B cell (primary cell): Measurements from ENCODE around the gene KLHDC7B. TPM values are rescaled to one million over a fixed set of nuclear protein-coding genes. Genes with fewer than 3 reads are reported as not detected.

Experiments
- ATAC-seq: fragments of 200-7000 bp; cut with Tn5 transposase; one replicate; pipeline ENCODE4 v1.10.0; 2021; ENCODE audit warnings: low read depth, mild to moderate bottlenecking, moderate number of reproducible peaks, moderate library complexity
- CTCF ChIA-PET: fragments of 350-600 bp; sonication (Branson Sonifier 250); formaldehyde crosslinking; loops from one replicate; lab custom pipeline; 2021; ENCODE audit warnings: antibody characterized with exemption, inconsistent platforms; lab: Charles Lee
- POLR2A ChIA-PET: fragments of 350-600 bp; sonication (Branson Sonifier 250); formaldehyde crosslinking; loops from one replicate; lab custom pipeline; 2021; ENCODE audit warnings: antibody characterized with exemption; lab: Charles Lee
- DNase-seq: peaks from one replicate; pipeline ENCODE4 v3.0.0; 2013
- H2AFZ ChIP-seq: 2 replicates; pipeline ENCODE4 v1.6.1; 2012; ENCODE audit warnings: mild to moderate bottlenecking, low read depth, low read length; ENCODE audit not compliant: insufficient read depth, poor library complexity, severe bottlenecking
- H3K27ac ChIP-seq, 2 donors: 1 replicate in 1 of 2; 2 replicates in 1 of 2; pipeline ENCODE4 v1.5.1; 2012 to 2013; ENCODE audit warnings: low read length in 2 of 2, mild to moderate bottlenecking in 2 of 2, moderate library complexity in 1 of 2
- H3K27me3 ChIP-seq, 4 experiments: fragments of 200-600 bp in 1 of 4; sonication (generic) in 1 of 4; replicated peaks in 1 of 4; 1 replicate in 2 of 4; 2 replicates in 2 of 4; pipeline versions ENCODE4 v1.6.1 to v1.7.0; 2013 to 2016; ENCODE audit warnings: low read length in 3 of 4, mild to moderate bottlenecking in 2 of 4, mixed read lengths in 1 of 4, moderate library complexity in 1 of 4; ENCODE audit not compliant: insufficient read depth in 4 of 4, control insufficient read depth in 3 of 4; ENCODE audit errors: control extremely low read depth in 1 of 4
- H3K36me3 ChIP-seq, 2 experiments: replicated peaks in 1 of 2; 1 replicate in 1 of 2; 2 replicates in 1 of 2; pipeline versions ENCODE4 v1.6.1 to v1.7.1; 2013; ENCODE audit warnings: low read length in 1 of 2; ENCODE audit not compliant: insufficient read depth in 2 of 2, control insufficient read depth in 1 of 2; ENCODE audit errors: control extremely low read depth in 1 of 2, extremely low read depth in 1 of 2
- H3K4me1 ChIP-seq, 2 donors: fragments of 200-600 bp in 1 of 2; sonication (generic) in 1 of 2; 1 replicate in 1 of 2; 2 replicates in 1 of 2; pipeline versions ENCODE4 v1.5.1 to v1.6.1; 2013 to 2017; ENCODE audit warnings: low read length in 2 of 2; ENCODE audit not compliant: control insufficient read depth in 2 of 2, insufficient read depth in 2 of 2
- H3K4me2 ChIP-seq: replicated peaks from 2 replicates; pipeline ENCODE3; 2012; ENCODE audit warnings: mild to moderate bottlenecking, low read depth, low read length; ENCODE audit not compliant: poor library complexity, severe bottlenecking
- H3K4me3 ChIP-seq, 5 experiments: fragments of 200-600 bp in 1 of 5; sonication (generic) in 1 of 5; 1 replicate in 3 of 5; 2 replicates in 2 of 5; pipeline versions ENCODE4 v1.5.1 to v1.7.0; 2011 to 2016; ENCODE audit warnings: low read length in 4 of 5, mild to moderate bottlenecking in 4 of 5, low read depth in 2 of 5, control low read depth in 1 of 5, moderate library complexity in 1 of 5; ENCODE audit not compliant: insufficient read depth in 1 of 5; ENCODE audit errors: control extremely low read depth in 1 of 5, extremely low read depth in 1 of 5
- H3K79me2 ChIP-seq: fragments of 200-600 bp; sonication (generic); one replicate; pipeline ENCODE4 v1.6.0; 2016; ENCODE audit warnings: low read length; ENCODE audit not compliant: control insufficient read depth, insufficient read depth
- H3K9ac ChIP-seq: fragments of 200-600 bp; sonication (generic); 2 replicates; pipeline ENCODE4 v1.6.1; 2017; ENCODE audit warnings: mild to moderate bottlenecking, low read length, moderate library complexity
- H3K9me3 ChIP-seq, 3 donors: one replicate each; pipeline versions ENCODE4 v1.6.1 to v1.7.1; 2013; ENCODE audit warnings: low read length in 2 of 3; ENCODE audit not compliant: control insufficient read depth in 2 of 3, insufficient read depth in 1 of 3; ENCODE audit errors: control extremely low read depth in 1 of 3
- H4K20me1 ChIP-seq: 2 replicates; pipeline ENCODE4 v1.6.0; 2012; ENCODE audit warnings: mild to moderate bottlenecking, low read length; ENCODE audit not compliant: insufficient read depth, control insufficient read depth, poor library complexity, severe bottlenecking
- H3K27ac Mint-ChIP-seq: one replicate; pipeline ENCODE4 v1.8.0; 2021; ENCODE audit warnings: mixed read lengths
- H3K27me3 Mint-ChIP-seq: one replicate; pipeline ENCODE4 v1.8.0; 2021; ENCODE audit warnings: mixed read lengths
- H3K4me1 Mint-ChIP-seq: one replicate; pipeline ENCODE4 v1.8.0; 2021; ENCODE audit warnings: mixed read lengths
- H3K4me3 Mint-ChIP-seq: one replicate; pipeline ENCODE4 v1.8.0; 2021; ENCODE audit warnings: mixed read lengths
- H3K9me3 Mint-ChIP-seq: one replicate; pipeline ENCODE4 v1.8.0; 2022; ENCODE audit warnings: mixed read lengths; ENCODE audit not compliant: insufficient read depth
- CTCF ChIP-seq: fragments of 200-600 bp; IDR thresholded peaks from one replicate; pipeline ENCODE4 v1.8.0; 2022; ENCODE audit warnings: antibody characterized with exemption, mild to moderate bottlenecking
- EZH2 ChIP-seq: IDR thresholded peaks from 2 replicates; pipeline ENCODE4 v1.6.1; 2012; ENCODE audit warnings: borderline replicate concordance, low read depth, mild to moderate bottlenecking, moderate library complexity, low read length; ENCODE audit not compliant: insufficient read depth, poor library complexity, severe bottlenecking
- WGBS: methylation state at CpG from one replicate; pipeline ENCODE4 v1.1.5; 2013; ENCODE audit warnings: missing lambda C conversion rate; ENCODE audit not compliant: insufficient coverage; 5-methylcytosine and 5-hydroxymethylcytosine counted together
- intact Hi-C: fragments of 100-400 bp; cut with micrococcal nuclease; formaldehyde crosslinking; loops from one replicate; pipeline ENCODE4 v1.10.0; 2022
- polyA plus RNA-seq: library from polyadenylated mRNA; depleted of rRNA; stranded (reverse); fragments of >200 nt; gene quantifications from 2 replicates; pipeline ENCODE4 v1.2.3, GENCODE V29; 2012
- total RNA-seq, 2 donors: library from RNA; stranded (reverse); fragments of 120-200 nt in 1 of 2; gene quantifications; 1 replicate in 1 of 2; 2 replicates in 1 of 2; pipeline versions ENCODE4 v1.2.3 to v1.2.4, GENCODE V29; 2013 to 2022

Gene KLHDC7B
- total and polyA plus RNA-seq, 2 donors (not counting 1 experiment from before 2014, with no cell fraction given) = 1.8 to 6.2 TPM

- Mint-ChIP-seq H3K4me1 (peaks cover 26% of the 10 kb centered on the region), H3K27ac (no peak overlapping the region), H3K9me3 (no peaks in the 10 kb centered on the region), H3K4me3 (no peak overlapping the region), H3K27me3 (no peaks in the 10 kb centered on the region)
- Histone ChIP-seq H3K79me2 (peaks cover 36% of the 10 kb centered on the region), H3K4me1 (peaks cover 19 to 29% of the 10 kb centered on the region in 2 donors), H3K36me3 (peaks cover 0 to 32% of the 10 kb centered on the region in 2 experiments), H3K4me2 (no peak overlapping the region), H3K9me3 (no peaks in the 10 kb centered on the region), H2AFZ (no peak overlapping the region), H3K27me3 (no peaks in the 10 kb centered on the region), H3K27ac (no peak overlapping the region), H3K9ac (no peak overlapping the region), H4K20me1 (peaks cover 30% of the 10 kb centered on the region), H3K4me3 (no peak overlapping the region)
- no peak for TF ChIP-seq EZH2
- no peak for TF ChIP-seq CTCF
- 95% methylated on average over 37 of the region's 44 CpGs for WGBS
- CTCF ChIA-PET = interaction anchor here (0.5 to 0.9 kb wide), 2 partner anchors 78 to 150 kb away, joined by 3 to 5 read pairs; no protein-coding TSS in a partner anchor
- intact Hi-C loops = loop anchor here (5.0 kb wide), 1 partner anchor 162 kb away; the partner anchor contains the start of gene PPP6R2
- POLR2A ChIA-PET = no interaction called here
- ATAC-seq = no peak
- DNase-seq = peak; percentile 22
These were observed 41.1 kb upstream of the KLHDC7B start for GRCh38 chr22:50504369-50505211.
